Neural progenitor cell (in vitro differentiated cells): Measurements from ENCODE around the gene KAT2B. TPM values are rescaled to one million over a fixed set of nuclear protein-coding genes. Genes with fewer than 3 reads are reported as not detected.

ENCODE experiments used
- DNase-seq: peaks from one replicate; pipeline ENCODE4 v3.0.0-alpha.2; 2016; ENCODE audit warnings: low spot score
- H2AFZ ChIP-seq: fragments of 200-600 bp; sonication (generic); replicated peaks from 2 replicates; pipeline ENCODE4 v1.6.1; 2016; ENCODE audit warnings: antibody characterized with exemption
- H3F3A ChIP-seq: fragments of 200-600 bp; sonication (generic); 2 replicates; pipeline ENCODE4 v1.6.1; 2016; ENCODE audit warnings: antibody characterized with exemption, low read depth
- H3K27ac ChIP-seq: fragments of 200-600 bp; sonication (generic); 2 replicates; pipeline ENCODE4 v1.5.1; 2016; ENCODE audit warnings: mild to moderate bottlenecking
- H3K27me3 ChIP-seq: fragments of 200-600 bp; sonication (generic); 2 replicates; pipeline ENCODE4 v1.6.1; 2016; ENCODE audit warnings: mild to moderate bottlenecking, moderate library complexity
- H3K36me3 ChIP-seq: fragments of 200-600 bp; sonication (generic); 2 replicates; pipeline ENCODE4 v1.5.1; 2016
- H3K4me1 ChIP-seq: fragments of 200-600 bp; sonication (generic); 2 replicates; pipeline ENCODE4 v1.6.1; 2016; ENCODE audit warnings: mixed run types
- H3K4me2 ChIP-seq: fragments of 200-600 bp; sonication (generic); 2 replicates; pipeline ENCODE4 v1.6.1; 2016
- H3K4me3 ChIP-seq: fragments of 200-600 bp; sonication (generic); 2 replicates; pipeline ENCODE4 v1.5.1; 2016
- H3K79me2 ChIP-seq: fragments of 200-600 bp; sonication (generic); 2 replicates; pipeline ENCODE4 v1.6.1; 2016; ENCODE audit warnings: low read depth
- H3K9ac ChIP-seq: fragments of 200-600 bp; sonication (generic); 2 replicates; pipeline ENCODE4 v1.6.1; 2016
- H3K9me3 ChIP-seq: fragments of 200-600 bp; sonication (generic); 2 replicates; pipeline ENCODE4 v1.5.1; 2016; ENCODE audit warnings: low read depth
- H4K20me1 ChIP-seq: fragments of 200-600 bp; sonication (generic); 2 replicates; pipeline ENCODE4 v1.6.1; 2016; ENCODE audit warnings: low read depth
- H3K27ac Mint-ChIP-seq: 3 replicates; pipeline ENCODE4 v1.8.0; 2021; ENCODE audit warnings: mixed read lengths
- H3K27me3 Mint-ChIP-seq: 2 replicates; pipeline ENCODE4 v1.8.0; 2022; ENCODE audit warnings: low read depth, mild to moderate bottlenecking, inconsistent platforms, moderate library complexity, mixed read lengths; ENCODE audit not compliant: insufficient read depth
- H3K36me3 Mint-ChIP-seq: 3 replicates; pipeline ENCODE4 v1.8.0; 2021; ENCODE audit warnings: mixed read lengths
- H3K4me1 Mint-ChIP-seq: 3 replicates; pipeline ENCODE4 v1.8.0; 2021; ENCODE audit warnings: mixed read lengths
- H3K4me3 Mint-ChIP-seq: 3 replicates; pipeline ENCODE4 v1.8.0; 2021; ENCODE audit warnings: mild to moderate bottlenecking, moderate library complexity, mixed read lengths
- H3K9me3 Mint-ChIP-seq: 3 replicates; pipeline ENCODE4 v1.8.0; 2020; ENCODE audit warnings: mixed read lengths
- CTCF ChIP-seq: fragments of 200-600 bp; sonication (generic); IDR thresholded peaks from 2 replicates; pipeline ENCODE4 v1.5.1; 2017; ENCODE audit warnings: antibody characterized with exemption, mild to moderate bottlenecking
- EZH2 ChIP-seq: fragments of 200-600 bp; sonication (generic); IDR thresholded peaks from 2 replicates; pipeline ENCODE4 v1.6.1; 2017; ENCODE audit warnings: antibody characterized with exemption, mild to moderate bottlenecking, moderate library complexity
- EZH2phosphoT487 ChIP-seq: fragments of 200-600 bp; sonication (generic); IDR thresholded peaks from 2 replicates; pipeline ENCODE4 v1.6.1; 2017; ENCODE audit warnings: antibody characterized with exemption
- total RNA-seq: library from RNA; depleted of rRNA; stranded (reverse); fragments of >200 nt; gene quantifications from 2 replicates; pipeline ENCODE4 v1.2.3, GENCODE V29; 2015; ENCODE audit warnings: low replicate concordance

Gene KAT2B
- total RNA-seq, 1 donor from 2014 or later: 21.6 TPM

GRCh38 chr3:20056725-20057611 is 16.7 kb downstream of the KAT2B start:
- Histone ChIP-seq H3K9ac (no peak overlapping the region), H3K4me3 (no peak overlapping the region), H3K4me2 (peak overlapping the region; percentile 46), H3K79me2 (peaks cover 23% of the 10 kb centered on the region), H3F3A (peaks cover 9% of the 10 kb centered on the region), H3K4me1 (peaks cover 12% of the 10 kb centered on the region), H2AFZ (no peak overlapping the region), H3K27me3 (no peaks in the 10 kb centered on the region), H4K20me1 (peaks cover 4% of the 10 kb centered on the region), H3K27ac (no peak overlapping the region), H3K9me3 (no peaks in the 10 kb centered on the region), H3K36me3 (no peaks in the 10 kb centered on the region)
- Mint-ChIP-seq H3K4me3 (no peak overlapping the region), H3K27ac (no peak overlapping the region), H3K27me3 (no peaks in the 10 kb centered on the region), H3K9me3 (no peaks in the 10 kb centered on the region), H3K4me1 (no peaks in the 10 kb centered on the region), H3K36me3 (peaks cover 4% of the 10 kb centered on the region)
- TF ChIP-seq CTCF: no peak
- TF ChIP-seq EZH2: no peak
- TF ChIP-seq EZH2phosphoT487: no peak
- DNase-seq: no peak

GRCh38 chr3:20057612-20058180 is 17.4 kb downstream of the KAT2B start:
- Histone ChIP-seq H3F3A (peaks cover 9% of the 10 kb centered on the region), H3K27ac (no peak overlapping the region), H3K79me2 (peaks cover 19% of the 10 kb centered on the region), H3K9ac (no peak overlapping the region), H3K27me3 (no peaks in the 10 kb centered on the region), H3K36me3 (no peaks in the 10 kb centered on the region), H2AFZ (no peak overlapping the region), H3K4me3 (no peak overlapping the region), H3K4me2 (no peak overlapping the region), H3K9me3 (no peaks in the 10 kb centered on the region), H3K4me1 (peaks cover 12% of the 10 kb centered on the region), H4K20me1 (peaks cover 4% of the 10 kb centered on the region)
- no peak overlapping the region for H3K27ac Mint-ChIP-seq
- no peak for DNase-seq
- H3K4me3 Mint-ChIP-seq: no peak overlapping the region
- peaks cover 4% of the 10 kb centered on the region for H3K36me3 Mint-ChIP-seq
- H3K9me3 Mint-ChIP-seq: no peaks in the 10 kb centered on the region
- no peaks in the 10 kb centered on the region for H3K4me1 Mint-ChIP-seq
- no peaks in the 10 kb centered on the region for H3K27me3 Mint-ChIP-seq
- TF ChIP-seq EZH2 (no peak), EZH2phosphoT487 (no peak), CTCF (no peak)

GRCh38 chr3:20059929-20060328 is 19.7 kb downstream of the KAT2B start:
- H3K4me1 ChIP-seq: peaks cover 14% of the 10 kb centered on the region
- H3K79me2 ChIP-seq: peaks cover 15% of the 10 kb centered on the region
- H3K27me3 ChIP-seq: no peaks in the 10 kb centered on the region
- peaks cover 4% of the 10 kb centered on the region for H3K36me3 Mint-ChIP-seq
- H3K9ac ChIP-seq: no peak overlapping the region
- peaks cover 9% of the 10 kb centered on the region for H3F3A ChIP-seq
- no peak overlapping the region for H2AFZ ChIP-seq
- H3K4me2 ChIP-seq: no peak overlapping the region
- DNase-seq: no peak
- H3K27ac Mint-ChIP-seq: no peak overlapping the region
- H3K36me3 ChIP-seq: no peaks in the 10 kb centered on the region
- peaks cover 5% of the 10 kb centered on the region for H3K4me1 Mint-ChIP-seq
- no peaks in the 10 kb centered on the region for H3K27me3 Mint-ChIP-seq
- H3K27ac ChIP-seq: no peak overlapping the region
- TF ChIP-seq CTCF: no peak
- no peak for TF ChIP-seq EZH2
- TF ChIP-seq EZH2phosphoT487: no peak
- H3K9me3 ChIP-seq: no peaks in the 10 kb centered on the region
- no peak overlapping the region for H3K4me3 ChIP-seq
- H3K4me3 Mint-ChIP-seq: no peak overlapping the region
- H3K9me3 Mint-ChIP-seq: no peaks in the 10 kb centered on the region
- peaks cover 8% of the 10 kb centered on the region for H4K20me1 ChIP-seq
